C4-2B (cell line): ENCODE results near the gene CRYBA2.

Experiments used
- CTCF ChIP-seq: fragments of 450-650 bp; conservative IDR thresholded peaks from 2 replicates; pipeline ENCODE4 v1.5.1; 2017; ENCODE audit warnings: mild to moderate bottlenecking
- ZFX ChIP-seq: fragments of 450-650 bp; IDR thresholded peaks from 2 replicates; pipeline ENCODE4 v1.6.1; 2017

GRCh38 chr2:219009294-219009693, 16.1 kb upstream of the CRYBA2 start:
- TF ChIP-seq CTCF (no peak), ZFX (no peak)
